GM12873 (cell line): ENCODE results near the gene TAF8.

Experiments
- TF ChIP-seq, protein P1 (sequence below): IDR thresholded peaks from 2 replicates; pipeline ENCODE4 v1.5.1; 2012; ENCODE audit warnings: low read depth, mild to moderate bottlenecking, moderate library complexity, low read length, control low read depth; ENCODE audit not compliant: insufficient read depth; ENCODE audit errors: missing control alignments

TAF8 gene

DNA sequence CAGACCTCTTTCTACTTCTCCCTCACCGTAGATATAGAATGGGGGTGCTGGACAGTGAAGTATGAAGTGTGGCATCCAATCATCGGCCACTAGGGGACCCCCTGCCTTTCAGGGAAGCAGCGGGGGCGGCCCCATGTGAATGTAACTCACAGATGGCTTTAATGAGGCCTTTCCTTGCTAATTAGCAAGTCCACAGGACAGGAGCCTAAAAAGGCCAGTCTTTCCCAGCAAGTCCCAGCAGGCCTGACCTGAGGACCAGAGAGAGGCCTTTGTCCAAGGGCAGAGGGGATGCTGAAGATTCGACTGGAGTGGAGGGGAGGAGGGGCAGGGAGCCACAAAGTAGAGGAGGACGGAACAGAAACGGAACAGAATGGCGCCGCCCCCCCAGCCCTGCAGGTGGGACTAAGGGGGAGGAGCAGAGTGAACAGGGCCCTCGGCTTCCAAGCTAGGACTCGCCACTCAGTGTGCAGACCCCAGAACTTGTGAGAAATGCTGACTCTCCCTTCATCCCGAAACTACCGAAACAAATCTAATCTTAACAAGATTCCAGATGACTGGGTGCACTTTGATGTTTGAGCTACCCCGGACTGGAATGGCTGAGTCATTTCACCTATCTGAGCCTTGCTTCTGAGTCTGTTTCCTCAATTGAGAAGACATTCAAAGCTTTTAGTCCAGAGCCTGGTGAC is 86.3 kb downstream of the TAF8 start:
- TF ChIP-seq, protein P1, sequence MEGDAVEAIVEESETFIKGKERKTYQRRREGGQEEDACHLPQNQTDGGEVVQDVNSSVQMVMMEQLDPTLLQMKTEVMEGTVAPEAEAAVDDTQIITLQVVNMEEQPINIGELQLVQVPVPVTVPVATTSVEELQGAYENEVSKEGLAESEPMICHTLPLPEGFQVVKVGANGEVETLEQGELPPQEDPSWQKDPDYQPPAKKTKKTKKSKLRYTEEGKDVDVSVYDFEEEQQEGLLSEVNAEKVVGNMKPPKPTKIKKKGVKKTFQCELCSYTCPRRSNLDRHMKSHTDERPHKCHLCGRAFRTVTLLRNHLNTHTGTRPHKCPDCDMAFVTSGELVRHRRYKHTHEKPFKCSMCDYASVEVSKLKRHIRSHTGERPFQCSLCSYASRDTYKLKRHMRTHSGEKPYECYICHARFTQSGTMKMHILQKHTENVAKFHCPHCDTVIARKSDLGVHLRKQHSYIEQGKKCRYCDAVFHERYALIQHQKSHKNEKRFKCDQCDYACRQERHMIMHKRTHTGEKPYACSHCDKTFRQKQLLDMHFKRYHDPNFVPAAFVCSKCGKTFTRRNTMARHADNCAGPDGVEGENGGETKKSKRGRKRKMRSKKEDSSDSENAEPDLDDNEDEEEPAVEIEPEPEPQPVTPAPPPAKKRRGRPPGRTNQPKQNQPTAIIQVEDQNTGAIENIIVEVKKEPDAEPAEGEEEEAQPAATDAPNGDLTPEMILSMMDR: peak; percentile 57
